Omental fat pad (tissue), 4 donors: ENCODE data around the gene WDHD1. TPM values are rescaled to one million over a fixed set of nuclear protein-coding genes. Genes with fewer than 3 reads are reported as not detected.
"Not testable (repeated sequence)": the region's sequence is repeated elsewhere in the genome, so short reads cannot be mapped to it uniquely, and the experiment has no call there.

Experiments
- ATAC-seq: fragments of 150-250 bp; one replicate; pipeline ENCODE4 v1.9.1; 2016; ENCODE audit warnings: mild to moderate bottlenecking, moderate library complexity; ENCODE audit not compliant: low FRiP score
- DNase-seq: peaks from one replicate; pipeline ENCODE4 v3.0.0-alpha.2; 2019; ENCODE audit warnings: low spot score
- total RNA-seq, 4 donors: library from RNA; depleted of rRNA; stranded (reverse); fragments of >200 nt; gene quantifications; one replicate each; pipeline ENCODE4 v1.1.0, GENCODE V29; 2016
- TF ChIP-seq, protein P1 (sequence below), 3 donors: fragments of 450-650 bp; IDR thresholded peaks; one replicate each; pipeline ENCODE4 v1.5.1; 2016 to 2017; ENCODE audit warnings: antibody characterized with exemption in 3 of 3, mild to moderate bottlenecking in 3 of 3, moderate library complexity in 2 of 3

The WDHD1 gene
- total RNA-seq, 4 donors from 2014 or later: 1.4 to 2.0 (median 1.6) TPM

DNA sequence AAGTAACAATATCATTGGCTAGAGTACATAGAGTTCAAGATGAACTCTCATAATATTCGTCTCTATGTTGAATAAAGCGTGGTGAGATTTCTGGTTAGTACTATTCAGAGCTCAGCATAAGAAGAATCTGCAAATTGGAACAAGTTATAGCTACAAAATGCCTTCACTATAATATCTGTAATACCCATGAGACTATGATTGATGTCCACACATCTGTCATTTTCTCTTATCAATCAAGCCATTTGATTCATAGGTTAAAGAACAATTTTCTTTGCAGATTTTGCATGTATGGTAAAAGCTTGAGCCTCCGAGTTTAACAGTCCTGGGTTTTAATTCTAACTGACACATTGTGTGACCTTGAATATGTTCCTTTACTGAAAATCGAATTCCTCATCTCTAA is 1.6 kb upstream of the WDHD1 start:
- ATAC-seq (no peak), DNase-seq (no peak)
- TF ChIP-seq, protein P1, sequence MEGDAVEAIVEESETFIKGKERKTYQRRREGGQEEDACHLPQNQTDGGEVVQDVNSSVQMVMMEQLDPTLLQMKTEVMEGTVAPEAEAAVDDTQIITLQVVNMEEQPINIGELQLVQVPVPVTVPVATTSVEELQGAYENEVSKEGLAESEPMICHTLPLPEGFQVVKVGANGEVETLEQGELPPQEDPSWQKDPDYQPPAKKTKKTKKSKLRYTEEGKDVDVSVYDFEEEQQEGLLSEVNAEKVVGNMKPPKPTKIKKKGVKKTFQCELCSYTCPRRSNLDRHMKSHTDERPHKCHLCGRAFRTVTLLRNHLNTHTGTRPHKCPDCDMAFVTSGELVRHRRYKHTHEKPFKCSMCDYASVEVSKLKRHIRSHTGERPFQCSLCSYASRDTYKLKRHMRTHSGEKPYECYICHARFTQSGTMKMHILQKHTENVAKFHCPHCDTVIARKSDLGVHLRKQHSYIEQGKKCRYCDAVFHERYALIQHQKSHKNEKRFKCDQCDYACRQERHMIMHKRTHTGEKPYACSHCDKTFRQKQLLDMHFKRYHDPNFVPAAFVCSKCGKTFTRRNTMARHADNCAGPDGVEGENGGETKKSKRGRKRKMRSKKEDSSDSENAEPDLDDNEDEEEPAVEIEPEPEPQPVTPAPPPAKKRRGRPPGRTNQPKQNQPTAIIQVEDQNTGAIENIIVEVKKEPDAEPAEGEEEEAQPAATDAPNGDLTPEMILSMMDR (IDR thresholded peaks at IDR 0.05): no peak

DNA sequence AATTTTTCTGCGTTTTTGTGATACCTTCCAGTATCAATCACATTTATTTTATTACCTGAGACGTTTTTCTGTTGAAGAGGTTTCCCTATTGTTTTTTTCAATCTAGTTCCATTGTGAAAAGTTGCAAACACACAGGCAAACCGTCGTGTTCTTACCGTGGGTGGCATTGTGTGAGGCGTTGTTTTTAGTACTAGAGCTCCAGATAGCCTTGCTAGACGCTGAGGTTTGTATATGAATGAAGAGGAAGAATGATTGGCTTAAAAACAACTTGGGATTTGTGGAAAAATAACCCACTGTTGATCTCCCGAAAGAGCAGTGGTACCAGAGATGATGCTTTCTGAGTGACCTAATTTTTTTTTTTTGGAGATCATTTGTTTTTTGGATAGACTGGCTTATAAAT is 1.2 kb upstream of the WDHD1 start:
- no peak for ATAC-seq
- TF ChIP-seq, protein P1 (IDR thresholded peaks at IDR 0.05): no peak

DNA sequence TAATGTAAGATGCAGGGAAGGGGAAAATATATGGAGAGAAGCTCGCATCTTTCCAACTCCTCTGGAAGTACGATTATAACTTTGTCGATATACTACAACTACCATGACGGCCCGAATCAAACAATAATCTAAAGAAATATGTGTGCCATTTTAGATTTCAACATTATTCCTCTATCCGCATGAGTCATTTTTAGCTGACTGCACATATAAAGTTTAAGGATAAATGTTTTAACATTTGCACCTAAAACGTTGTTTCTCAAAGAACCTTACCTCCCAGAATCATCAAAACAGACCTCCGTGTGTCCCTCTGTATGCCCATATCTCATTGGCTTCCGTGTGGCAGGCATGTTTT is 482 bp downstream of the WDHD1 start:
- DNase-seq (no peak), ATAC-seq (peak; percentile 18)
- TF ChIP-seq, protein P1 (IDR thresholded peaks at IDR 0.05): no peak

More for the DNA sequence above, 1.2 kb upstream of the WDHD1 start:
- DNase-seq: no peak

DNA sequence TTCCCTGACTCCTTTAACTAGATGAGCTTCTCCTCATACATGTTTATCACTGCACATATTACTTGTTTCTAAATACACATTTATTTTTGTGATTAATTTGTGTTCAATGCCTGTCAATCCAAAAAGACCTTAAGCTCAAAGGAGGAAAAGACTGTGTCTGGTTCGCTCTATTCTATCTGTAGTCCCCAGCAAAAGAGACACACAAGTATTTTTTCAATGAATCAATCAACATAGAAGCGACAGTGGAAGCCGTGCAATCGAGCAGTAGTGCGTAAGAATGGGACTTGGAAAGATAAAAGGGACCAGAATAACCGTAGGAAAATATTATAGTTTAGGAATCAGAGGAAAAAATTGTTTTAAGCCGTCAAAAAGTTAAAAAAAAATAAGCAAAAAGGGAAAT is 951 bp downstream of the WDHD1 start:
- no peak for DNase-seq
- TF ChIP-seq, protein P1 (IDR thresholded peaks at IDR 0.05): no peak
- ATAC-seq: no peak

DNA sequence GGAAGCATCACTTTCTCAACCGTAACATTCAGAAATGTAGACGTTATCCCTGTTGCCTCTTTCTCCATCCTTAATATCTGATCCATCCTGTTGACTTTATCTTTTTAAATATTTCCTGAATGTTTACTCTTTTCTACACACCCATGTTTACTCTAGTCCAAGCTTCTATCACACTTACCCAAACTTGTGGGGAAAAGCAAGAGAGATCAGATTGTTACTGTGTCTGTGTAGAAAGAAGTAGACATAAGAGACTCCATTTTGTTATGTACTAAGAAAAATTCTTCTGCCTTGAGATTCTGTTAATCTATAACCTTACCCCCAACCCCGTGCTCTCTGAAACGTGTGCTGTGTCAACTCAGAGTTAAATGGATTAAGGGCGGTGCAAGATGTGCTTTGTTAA is 2.5 kb downstream of the WDHD1 start:
- DNase-seq, ATAC-seq: not testable (repeated sequence)

DNA sequence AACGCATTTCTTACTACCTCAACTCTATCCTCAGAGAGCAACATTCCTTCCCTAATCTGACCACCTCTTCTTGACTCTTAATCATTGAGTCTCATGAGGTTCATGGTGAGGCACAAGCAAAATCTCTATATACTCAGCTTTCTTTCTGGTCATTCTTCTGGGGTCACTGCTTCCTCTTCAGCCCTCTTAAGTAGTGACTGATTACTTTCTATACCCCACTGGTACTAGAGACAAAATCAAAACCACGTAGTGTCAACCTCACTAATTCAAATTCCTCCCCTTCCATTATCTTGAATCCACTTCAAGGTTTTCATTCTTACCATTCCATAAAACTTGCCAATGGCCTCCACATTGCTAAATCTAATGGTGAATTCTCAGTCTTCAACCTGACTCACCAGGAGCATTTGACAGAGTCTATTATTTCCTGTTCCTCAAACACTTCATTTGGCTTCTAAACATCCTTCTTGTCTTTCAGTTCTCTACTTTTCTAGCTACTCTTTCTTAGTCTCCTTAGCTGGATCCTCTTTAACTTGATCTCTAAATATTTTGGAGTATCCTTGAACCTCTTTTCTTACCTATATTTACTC is 6.8 kb downstream of the WDHD1 start:
- no peak for ATAC-seq
- no peak for DNase-seq
- TF ChIP-seq, protein P1 (IDR thresholded peaks at IDR 0.05): no peak

DNA sequence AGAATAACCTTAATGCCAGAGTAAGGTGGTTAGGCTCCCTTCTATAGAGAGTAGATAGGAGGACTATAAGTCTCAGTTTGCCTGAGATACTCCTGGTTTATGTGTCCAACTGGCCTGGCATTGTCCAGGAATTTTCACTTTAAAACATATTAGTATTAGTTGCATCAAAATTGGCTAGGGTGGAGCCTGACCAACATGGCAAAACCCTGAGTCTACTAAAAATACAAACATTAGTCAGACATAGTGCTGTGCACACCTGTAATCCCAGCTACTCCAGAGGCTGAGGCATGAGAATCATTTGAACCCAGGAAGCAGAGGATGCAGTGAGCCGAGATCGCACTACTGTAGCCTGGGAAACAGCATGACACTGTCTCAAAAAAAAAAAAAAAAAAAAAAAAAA is 11.9 kb downstream of the WDHD1 start:
- no peak for DNase-seq

More for the DNA sequence above, 11.9 kb downstream of the WDHD1 start:
- TF ChIP-seq, protein P1 (IDR thresholded peaks at IDR 0.05): no peak
- ATAC-seq: no peak
